NT2/D1 (cell line): ENCODE results near the gene NLE1.

Experiments
- SUZ12 ChIP-seq: IDR thresholded peaks from 2 replicates; pipeline ENCODE4 v1.6.1; 2011; ENCODE audit not compliant: insufficient read length, insufficient read depth; ENCODE audit errors: extremely low read depth
- ZNF274 ChIP-seq: IDR thresholded peaks from 2 replicates; pipeline ENCODE4 v1.6.1; 2011; ENCODE audit warnings: mild to moderate bottlenecking, low read depth, low read length

DNA sequence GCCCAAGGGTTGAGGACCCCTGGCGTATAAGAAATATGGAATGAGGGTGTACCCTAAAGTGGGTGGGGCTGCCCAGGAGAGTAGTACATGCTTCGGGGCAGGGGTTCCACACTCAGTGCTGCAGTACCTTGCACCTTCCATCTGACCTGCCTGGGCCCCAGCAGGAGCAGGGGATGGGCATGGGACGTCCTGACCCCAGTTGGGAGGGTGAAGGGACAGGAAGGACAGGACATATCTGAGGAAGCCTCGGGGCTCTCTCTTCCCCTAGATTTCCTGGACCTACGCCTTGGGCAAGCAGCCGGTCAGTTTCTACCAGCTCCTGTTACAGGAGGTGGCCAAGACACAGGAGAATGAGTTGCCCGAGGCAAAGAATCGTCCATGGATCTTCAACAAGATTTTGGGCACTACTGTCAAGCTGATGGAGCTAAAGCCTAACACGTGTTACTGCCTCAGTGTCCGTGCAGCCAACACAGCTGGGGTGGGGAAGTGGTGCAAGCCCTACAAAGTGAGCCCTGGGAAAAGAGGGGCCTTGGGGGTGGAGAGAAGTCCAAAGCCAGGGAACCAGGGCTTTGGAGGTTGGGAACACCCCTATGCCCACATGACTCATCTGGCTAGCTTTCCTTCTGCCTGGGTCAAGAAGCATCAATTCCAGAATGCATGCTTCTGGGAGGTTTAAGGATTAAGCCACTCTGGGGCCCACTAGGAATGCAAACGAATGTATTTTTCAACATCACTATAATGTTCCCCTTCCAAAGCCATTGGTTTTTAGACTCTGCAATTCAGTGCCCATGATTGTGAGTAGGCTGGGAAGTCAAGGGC, 12.7 kb downstream of the NLE1 start:
- TF ChIP-seq ZNF274: no peak
- TF ChIP-seq SUZ12: no peak
